SK-N-MC (cell line): ENCODE measurements around the gene CUX1.

Source experiments
- EZH2 ChIP-seq: fragments of 200-600 bp; sonication (generic); IDR thresholded peaks from one replicate; pipeline ENCODE4 v1.6.1; 2017; ENCODE audit warnings: antibody characterized with exemption
- POLR2AphosphoS5 ChIP-seq: IDR thresholded peaks from 2 replicates; pipeline ENCODE4 v1.6.1; 2012; ENCODE audit warnings: mild to moderate bottlenecking, low read depth, low read length, borderline replicate concordance

DNA sequence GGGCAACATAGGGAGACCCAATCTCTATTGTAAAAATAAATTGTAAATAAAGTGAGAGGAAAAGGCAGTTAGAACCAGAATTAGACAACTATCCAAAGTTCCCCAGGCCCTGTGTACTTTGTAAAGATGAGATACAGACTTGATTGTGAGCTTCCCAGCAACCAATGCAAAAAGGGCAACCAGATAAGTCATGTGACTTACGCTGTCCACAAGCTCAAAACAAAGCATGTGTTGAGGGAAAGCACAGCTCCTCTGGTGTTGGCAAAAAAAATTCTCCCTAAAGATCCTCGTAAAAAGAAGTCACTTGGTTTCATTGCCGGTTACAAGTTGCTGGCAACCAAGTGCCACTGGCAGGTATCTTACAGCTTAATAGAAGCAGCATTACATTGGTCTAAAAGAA lies 154.0 kb downstream of the CUX1 start:
- no peak for TF ChIP-seq POLR2AphosphoS5
- no peak for TF ChIP-seq EZH2
